GM18867 (cell line): ENCODE measurements around the gene MUC2.

Experiments used
- ATAC-seq: cut with Tn5 transposase; IDR thresholded peaks from one replicate; pipeline ENCODE4 v1.9.1; 2021; ENCODE audit warnings: mild to moderate bottlenecking, moderate library complexity; ENCODE audit not compliant: unreplicated experiment

Gene MUC2

DNA sequence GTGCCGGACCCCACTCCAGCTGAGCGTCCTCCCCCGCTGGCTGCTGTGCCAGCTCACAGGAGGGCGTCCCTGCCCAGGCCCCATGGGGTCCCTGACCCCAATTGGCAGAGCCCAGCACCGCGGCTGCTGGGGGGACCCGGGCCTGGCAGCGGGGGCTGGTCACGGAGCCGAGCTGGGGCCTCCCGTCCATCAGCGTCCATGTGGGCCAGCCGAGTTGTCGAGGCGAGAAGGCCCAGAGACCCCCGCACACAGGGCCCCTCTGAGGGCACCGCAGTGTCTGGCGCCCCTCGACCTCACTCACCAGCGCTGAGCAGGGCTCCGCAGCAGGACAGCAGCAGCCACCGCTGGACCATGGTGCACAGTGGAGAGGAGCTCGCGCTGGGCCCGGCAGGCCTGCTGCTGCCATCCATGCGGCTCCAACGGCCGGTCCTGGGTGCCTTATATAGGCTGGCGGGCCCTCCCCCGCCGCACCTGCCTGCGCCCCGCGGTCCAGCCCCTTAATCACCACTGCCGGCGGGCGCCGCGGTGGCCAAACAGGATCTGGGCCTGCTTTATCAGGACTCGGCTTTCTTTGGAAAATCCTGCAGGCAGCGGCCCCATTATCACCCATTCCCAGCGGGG is 38.3 kb upstream of the MUC2 start, which contains the start of gene MUC6:
Gene MUC6, minus strand, starts transcription at position 416 of the 621 bp plus-strand sequence. Its CDS starts 63 bp downstream, at position 353.
- no peak for ATAC-seq

DNA sequence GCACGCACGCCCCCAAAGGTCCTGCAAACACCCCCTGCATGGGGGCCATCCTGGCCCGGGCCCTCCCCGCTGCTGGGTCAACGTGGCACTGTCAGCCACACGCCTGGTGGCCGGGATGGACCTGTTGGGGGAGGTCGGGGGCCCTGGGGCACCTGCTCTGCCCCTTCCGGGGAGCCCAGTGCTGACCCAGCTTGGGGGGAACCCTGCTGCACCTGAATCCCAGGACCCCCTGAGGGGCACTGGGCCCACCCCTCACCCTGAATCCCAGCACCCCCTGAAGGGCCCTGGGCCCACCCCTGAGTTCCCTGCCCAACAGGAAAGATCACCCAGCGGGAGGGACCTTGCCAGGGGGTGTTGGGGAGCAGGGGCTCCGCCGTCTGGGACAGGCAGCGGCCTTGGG is 37.7 kb upstream of the MUC2 start:
- ATAC-seq: no peak

DNA sequence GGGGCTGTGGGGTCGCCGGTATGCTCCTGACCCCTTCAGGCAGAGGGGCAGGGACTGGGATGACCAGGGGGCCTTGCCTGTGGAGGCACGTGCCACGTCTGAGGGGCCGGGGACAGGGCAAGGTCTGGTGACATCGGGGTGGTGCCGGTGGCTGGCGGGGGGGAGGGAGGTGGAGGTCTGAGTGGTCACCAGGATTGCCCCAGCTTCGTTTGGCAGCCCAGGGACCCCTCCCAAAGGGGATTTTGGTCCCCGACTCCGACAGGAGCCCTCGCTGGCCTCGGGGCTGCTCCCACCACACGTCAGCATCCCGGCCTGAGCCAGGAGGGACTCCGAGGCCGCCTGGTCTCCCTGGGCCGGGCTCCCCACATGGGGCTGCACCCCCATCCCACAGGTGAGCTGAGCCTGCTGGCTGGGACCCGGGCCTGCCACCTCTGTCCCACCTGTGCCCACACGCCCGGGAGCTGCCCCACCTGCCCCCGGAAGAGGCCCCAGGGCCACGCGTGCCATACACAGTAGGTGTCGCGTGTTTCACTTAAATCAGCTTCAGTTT is 37.1 kb upstream of the MUC2 start:
- ATAC-seq: no peak

DNA sequence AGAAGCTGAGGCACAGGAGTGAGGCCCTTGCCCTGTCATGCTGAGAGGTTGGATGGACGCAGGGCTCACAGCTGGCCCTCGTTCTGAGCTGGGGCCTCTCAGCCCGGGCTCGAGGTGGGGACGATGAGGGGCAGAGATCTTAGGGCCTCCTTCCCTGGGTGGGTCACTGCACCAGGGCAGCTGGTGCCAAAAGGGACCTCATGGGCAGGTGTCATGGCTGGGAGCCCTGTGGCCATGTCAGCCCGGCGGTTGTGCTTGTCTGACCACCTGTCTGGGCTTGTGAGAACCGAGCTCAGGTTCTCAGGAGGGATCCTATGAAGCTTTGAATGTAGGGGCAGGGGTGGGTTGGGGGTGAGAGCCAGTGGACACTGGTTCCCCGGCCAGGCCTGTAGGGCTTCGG is 36.3 kb upstream of the MUC2 start:
- ATAC-seq: no peak

DNA sequence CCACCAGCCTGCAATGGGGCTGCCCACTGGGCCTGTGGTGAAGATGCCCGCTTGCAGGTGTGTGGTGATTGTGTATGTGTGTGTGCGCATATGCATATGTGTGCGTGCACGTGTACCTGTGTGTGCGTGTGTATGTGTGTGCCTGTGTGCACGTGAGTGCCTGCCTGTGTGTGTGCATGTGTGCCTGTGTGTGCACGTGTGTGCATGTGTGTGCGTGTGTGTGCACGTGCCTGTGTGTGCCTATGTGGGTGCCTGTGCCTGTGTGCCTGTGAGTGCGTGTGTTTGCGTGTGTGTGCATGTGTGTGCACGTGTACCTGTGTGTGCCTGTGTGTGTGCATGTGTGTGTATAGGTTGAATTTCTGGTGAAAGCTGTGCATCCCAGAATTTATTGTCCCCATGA is 35.8 kb upstream of the MUC2 start:
- ATAC-seq: no peak

DNA sequence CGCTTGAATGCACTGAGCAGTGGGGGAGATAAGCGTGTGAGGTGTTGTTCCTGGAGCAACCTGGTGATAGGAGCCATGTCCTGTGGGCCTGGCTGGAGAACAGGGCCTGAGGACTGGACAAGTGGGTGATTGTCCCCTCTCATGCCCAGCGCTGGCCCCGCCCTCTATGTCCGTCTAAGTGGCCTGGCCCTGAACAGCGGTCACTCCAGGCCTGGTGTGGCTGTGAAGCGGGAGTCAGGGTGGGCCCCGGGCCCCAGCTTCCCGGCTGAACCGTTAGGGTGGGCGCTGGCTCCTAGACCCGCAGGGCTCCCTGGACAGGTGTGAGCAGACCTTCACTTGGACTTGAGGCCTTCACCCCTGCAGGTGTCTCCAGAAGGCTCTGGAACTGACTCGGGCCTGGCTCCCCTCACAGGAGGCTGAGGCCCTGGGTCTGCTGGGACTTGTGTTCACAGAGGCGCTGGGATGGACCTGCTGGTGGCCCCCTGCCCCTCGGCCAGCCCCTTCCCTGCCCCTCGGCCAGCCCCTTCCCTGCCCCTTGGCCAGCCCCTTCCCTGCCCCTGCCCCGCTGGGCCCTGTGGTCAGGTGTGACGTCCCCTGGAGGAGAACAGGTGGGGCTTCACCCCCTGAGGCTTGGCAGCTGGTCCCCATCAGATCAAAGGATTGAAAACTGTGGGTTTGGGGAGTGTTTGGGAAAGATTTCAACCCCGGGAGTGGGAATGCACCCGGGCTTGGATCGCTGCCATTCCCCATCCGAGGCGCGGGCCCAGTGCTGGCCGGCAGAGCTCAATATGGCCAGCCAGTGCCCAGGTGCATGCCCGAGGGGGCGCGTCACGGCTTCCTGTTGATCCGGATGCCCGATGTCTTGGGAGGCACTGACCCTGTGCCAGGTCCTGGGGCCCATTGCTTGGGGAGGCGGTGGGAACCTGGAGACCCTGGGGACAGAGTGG is 34.9 kb upstream of the MUC2 start:
- no peak for ATAC-seq

DNA sequence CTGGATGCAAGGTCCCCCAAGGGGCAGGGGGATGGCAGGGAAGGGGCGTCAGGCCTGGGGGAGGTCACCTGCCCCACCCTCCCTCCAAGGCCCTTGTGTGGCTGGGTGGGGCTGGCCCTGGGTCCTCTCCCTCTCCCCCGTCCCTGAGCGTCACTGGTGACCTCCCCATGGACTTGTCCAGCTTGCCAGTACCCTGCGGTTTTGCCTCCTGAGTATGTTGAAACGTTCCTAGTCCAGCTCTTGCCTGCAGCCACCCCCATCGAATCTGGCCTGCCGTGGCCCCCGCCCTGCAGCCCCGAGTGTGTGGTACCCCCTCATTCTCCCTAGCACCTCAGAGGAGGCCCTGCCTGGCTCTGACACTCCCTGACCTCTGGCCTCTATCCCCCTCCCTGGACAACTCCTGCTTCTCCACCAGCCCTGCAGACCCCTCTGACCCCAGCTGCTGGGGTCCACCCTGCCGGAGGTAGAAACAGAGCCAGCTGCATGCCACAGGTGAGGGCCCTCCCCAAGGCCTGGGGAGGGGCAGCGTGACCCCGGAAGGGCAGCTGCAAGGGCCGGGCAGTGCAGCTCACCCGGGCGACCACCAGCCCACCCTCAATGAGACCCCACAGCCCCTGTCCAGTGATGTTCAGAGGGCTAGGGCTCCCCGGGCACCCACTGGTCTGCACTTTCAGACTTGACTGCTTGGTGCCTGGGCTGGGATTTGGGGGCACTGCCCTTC is 34.1 kb upstream of the MUC2 start:
- ATAC-seq: no peak

DNA sequence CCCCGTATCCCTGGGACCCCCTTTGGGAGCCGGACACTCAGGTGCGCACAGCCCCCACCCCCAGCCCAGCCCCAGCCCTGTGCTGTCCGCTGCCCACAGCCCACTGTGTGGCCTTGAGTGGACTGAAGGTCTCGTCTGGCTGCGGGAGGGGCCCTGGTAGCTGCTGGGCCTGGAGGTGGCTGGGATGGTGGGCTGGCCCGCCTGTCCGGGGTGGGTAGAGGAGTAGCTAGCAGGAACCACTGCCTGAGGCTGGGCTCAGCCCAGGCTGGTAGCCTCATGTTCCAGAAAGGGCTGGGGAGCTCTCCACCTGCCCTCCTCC is 33.6 kb upstream of the MUC2 start:
- ATAC-seq: no peak

DNA sequence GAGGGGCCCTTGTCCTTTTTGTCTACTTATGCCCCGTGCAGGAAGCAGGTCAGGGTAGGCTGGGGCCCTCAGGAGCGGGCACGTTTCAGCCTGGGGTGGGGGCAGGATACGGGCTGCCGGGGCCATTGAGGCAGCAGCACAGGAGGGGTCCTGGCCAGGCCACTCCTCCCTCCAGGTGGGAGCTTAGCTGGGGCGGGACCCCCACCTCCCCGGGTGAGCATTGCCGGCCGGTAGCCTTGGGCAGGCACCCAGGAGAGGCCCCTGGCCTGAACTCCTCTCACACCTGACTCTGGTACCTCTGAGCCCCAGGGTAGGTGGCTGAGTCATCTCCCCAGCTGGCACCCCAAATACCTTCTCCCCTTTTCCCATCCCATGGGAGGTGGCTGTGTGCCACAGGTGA is 33.2 kb upstream of the MUC2 start:
- no peak for ATAC-seq

DNA sequence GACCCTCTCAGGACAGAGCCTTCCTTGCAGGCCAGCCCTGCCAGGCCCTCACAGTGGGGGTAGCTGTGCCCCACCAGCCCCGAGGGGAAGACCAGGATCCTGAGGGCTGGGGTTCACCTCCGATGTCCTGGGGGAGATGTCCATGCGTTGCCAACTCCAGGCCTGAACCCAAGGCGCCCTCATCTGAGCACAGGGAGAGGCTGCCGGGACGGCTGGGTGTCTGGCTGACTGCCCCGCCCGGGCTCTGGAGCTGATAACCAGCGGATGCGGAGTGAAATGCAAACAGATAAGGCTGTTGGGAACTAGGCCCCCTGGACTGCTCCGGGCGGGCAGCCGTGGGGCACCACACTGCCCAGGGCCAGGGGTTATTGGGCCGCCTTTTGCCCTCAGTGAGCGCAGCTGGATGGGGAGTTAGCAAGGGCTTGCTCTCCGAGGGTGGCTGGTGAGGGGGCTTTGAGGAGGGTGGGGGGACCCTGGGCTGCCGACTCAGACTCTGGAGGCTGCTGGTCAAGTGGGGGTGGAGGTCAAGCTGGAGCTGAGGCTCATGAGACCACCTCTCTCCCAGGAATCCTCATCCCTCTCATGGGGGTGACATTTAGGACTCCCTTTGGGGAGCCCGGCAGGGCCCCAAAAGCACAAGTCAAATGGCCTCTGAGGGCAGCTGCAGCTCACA is 32.6 kb upstream of the MUC2 start:
- ATAC-seq: no peak

DNA sequence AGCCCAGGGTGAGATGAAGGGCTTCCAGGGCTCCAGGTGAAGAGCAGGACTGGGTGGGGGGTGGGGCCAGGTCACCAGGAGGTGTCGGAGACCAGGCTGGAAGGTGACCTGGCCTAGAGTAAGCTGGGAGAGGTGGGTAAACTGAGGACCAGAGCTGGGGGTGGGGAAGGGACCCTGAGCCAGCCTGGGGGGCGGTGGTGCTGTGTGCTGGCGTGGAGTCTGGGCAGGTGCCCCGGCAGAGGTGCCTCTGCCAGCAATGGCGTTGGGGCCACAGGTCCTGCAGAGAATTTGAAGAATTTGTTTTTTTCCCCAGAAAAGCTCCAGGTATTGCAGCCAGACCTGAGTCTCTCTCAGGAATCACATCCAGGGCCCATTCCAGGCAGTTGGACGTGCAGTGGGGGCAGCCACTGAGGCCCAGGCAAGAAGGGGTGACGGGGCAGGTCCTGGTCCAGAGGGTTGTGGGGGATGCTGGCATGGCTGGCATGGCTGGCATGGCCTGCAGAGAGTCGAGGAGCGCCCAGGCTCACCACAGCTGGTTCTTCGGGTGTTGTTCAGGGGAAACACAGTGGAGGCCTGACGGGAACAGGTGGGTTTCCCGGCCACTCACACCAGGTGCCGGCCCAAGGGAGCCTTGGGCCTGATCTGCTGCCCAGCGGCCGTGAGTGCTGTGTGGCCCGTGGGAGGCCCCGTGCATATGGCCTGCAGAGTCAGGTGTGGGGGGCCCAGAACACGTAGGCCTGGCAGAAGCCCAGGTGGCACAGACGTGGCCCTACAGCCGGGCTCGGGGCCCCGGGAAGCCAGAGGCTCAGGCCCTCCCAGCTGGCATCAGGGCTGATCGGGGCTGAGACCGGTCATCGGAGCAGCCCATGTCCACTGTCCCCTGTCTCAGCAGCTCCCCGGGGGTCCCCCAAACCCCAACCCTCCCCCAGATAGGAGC is 31.8 kb upstream of the MUC2 start:
- ATAC-seq: no peak

DNA sequence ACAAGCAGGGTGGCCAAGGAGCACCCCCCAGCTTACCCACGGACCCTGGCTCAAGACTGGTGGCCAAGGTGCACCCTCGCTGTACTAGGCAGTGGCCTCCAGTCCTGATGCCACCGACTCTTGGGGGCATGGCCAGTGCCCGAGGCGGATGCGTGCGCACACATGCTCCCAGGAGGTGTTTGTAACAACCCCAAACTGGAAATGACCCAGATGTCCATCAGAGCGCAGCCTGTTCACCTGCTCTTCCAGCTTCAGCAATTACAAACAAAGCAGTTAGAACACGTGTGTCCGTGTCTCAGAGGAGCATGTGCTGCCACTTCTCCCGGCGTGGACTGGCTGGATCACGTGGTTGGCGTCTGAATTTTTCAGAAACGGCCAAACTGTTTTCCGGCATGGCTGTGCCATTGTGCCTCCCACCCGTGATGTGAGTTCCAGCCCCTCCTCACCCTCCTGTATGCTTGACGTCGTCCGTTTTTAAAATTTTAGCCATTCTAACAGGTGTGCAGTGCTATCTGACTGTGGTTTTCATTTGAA is 31.0 kb upstream of the MUC2 start:
- no peak for ATAC-seq

DNA sequence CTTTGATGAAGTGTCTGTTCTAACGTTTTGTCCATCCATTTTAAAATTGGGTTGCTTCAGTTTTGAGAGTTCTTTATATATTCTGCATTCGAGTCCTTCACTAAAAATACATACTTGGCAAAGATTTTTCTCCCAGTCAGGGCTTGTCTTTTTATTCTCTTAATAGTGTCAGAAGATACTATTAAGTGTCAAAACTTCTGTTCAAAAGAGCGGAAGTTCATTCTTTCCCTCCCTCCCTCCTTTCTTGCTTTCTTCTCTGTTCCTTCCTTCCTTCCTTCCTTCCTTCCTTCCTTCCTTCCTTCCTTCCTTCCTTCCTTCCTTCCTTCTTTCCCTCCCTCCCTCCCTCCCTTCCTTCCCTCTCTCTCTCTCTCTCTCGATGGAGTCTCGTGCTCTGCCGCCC is 30.5 kb upstream of the MUC2 start:
- no peak for ATAC-seq

DNA sequence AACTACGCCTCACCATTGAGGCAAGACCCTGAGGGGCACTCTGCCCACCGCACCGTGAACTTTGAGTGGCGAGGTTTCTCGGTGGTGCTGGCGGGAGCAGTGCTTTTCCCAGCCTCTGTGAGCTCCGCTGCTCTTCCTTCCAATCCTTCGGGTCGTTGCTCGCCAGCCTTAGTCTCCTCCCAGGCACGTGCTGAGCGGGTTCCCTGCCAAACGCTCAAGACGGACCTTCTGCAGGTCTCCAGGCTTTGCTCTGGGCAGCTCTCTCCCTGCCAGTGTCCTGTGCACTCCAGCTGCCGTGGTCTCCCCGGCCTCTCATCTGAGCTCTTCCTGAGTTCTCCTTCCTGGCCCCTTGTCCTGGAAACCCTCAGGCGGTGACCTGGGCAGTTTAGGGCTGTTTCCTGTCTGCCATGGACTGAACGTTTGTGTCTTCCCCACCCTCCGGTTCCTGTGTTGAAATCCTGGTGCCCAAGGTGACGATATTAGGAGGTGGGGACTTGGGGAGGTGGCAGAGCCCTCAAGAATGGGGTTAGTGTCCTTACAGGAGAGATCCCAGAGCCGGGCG is 27.0 kb upstream of the MUC2 start:
- ATAC-seq: no peak

DNA sequence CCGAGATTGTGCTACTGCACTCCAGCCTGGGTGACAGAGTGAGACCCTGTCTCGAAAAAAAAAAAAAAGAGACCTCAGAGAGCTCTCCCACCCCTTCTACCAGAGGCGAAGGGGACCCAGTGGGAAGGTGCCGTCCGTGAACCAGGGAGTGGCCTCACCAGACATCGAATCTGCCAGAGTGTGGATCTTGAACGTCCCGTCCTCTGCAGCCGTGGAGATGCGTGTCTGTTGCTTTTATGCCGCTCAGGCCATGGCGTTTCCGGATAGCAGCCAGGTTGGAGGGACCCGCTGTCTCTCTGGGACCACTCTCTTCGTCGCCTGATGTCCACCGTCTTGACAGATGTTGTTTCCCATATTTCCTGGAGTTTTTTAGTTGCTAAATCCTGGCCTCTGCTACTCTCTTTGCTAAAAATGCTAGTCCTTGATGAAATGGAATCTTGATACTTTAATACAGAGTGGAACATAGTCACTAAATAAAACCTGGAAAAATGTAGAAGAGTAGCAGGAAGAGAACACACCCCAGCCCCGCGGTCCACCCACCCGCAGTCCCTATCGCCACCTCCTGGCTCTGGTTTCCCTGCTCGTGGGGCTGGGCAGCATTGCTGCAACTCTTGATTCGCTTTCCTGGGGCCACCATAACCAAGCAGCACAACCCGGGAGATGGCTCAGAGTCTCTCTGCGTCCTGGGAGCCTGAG is 26.2 kb upstream of the MUC2 start:
- ATAC-seq: no peak

DNA sequence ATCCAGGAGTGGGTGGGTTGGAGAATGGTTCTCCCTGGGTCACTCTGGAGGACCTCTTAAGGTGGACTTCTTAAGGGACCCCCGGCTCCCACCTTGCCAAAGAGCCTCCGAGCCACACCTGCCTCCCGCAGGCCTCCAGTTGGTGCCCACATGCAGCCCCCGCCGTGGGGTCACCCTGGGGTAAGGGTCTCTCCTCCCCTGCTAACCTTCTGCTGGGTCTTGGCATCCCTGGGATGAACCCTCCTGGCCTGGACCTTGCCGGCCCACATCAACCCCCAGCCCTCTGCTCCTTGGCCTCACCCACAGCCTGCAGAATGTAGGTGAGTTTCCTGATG is 25.6 kb upstream of the MUC2 start:
- no peak for ATAC-seq

DNA sequence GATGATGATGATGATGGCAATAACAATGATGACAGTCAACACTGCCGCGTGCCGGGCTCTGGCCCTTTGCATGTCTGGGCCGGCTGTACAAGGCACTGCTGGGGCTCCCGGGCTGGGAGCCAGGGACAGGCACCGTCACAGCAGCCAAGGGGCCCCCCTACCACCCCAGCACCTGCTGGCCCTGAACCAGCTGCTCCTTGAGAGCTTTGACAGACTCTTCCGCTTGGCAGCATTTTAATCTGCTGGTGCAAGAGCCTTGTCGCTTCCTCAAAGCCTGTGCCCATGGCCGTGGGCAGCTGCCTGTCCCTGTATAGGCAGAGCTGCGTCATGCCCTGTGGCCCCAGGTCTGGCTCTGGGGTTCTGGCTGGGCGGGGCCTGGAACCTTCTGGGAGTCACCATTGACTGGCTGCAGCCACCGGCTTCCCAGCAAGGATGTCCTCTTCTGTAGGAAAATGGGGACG is 25.2 kb upstream of the MUC2 start:
- ATAC-seq: no peak

DNA sequence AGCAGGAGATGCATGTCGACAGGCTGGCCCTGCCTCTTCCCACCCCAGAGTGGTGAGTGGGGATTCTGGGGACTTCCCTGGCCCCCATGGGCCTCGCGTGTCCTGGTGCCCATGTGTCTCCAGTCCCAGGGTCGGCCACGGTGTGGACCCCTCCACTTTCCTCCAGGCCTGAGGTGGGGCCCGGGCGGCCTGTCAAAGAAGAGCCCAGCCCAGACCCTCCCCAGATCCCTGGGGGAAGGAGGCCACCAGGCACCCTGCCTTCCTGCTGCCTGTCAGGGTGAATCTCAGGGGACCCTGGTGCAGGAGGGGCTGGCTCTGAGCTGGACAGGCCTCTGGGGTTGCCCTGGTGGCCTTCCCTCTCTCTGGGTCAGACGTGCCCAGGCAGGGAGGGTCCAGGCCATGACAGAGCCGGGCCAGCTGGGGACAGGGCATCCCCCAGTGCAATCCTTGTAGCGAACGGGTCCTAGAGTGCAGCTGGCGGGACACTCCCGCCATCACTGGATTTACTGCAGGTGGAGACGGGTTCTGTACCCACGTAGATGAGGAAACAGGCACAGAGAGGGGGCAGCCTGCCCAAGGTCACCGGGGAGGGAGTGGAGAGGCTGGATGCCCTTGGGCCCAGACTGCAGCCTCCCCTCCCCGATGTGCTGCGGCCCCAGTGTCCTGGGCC is 24.6 kb upstream of the MUC2 start:
- no peak for ATAC-seq
